ENCODE data around the gene GARIN5A. TPM values are rescaled to one million over a fixed set of nuclear protein-coding genes. Genes with fewer than 3 reads are reported as not detected.

The GARIN5A gene
- total and polyA plus RNA-seq, 2 experiments from 2014 or later, result 13.3 to 25.0 TPM

- TF ChIP-seq ZNF462 (CRISPR knock-in tag; IDR thresholded peaks at IDR 0.05) (no peak), EZH2phosphoT487 (IDR thresholded peaks at IDR 0.05; ENCODE audit: unreplicated experiment) (no peak), EZH2 (IDR thresholded peaks at IDR 0.05; ENCODE audit: low read depth, unreplicated experiment) (no peak)
- TF ChIP-seq, protein P1, sequence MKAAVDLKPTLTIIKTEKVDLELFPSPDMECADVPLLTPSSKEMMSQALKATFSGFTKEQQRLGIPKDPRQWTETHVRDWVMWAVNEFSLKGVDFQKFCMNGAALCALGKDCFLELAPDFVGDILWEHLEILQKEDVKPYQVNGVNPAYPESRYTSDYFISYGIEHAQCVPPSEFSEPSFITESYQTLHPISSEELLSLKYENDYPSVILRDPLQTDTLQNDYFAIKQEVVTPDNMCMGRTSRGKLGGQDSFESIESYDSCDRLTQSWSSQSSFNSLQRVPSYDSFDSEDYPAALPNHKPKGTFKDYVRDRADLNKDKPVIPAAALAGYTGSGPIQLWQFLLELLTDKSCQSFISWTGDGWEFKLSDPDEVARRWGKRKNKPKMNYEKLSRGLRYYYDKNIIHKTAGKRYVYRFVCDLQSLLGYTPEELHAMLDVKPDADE (IDR thresholded peaks at IDR 0.05), result no peak
Observed at GRCh38 chr19:50419022-50419579, 57.5 kb downstream of the GARIN5A start (continued).

DNA sequence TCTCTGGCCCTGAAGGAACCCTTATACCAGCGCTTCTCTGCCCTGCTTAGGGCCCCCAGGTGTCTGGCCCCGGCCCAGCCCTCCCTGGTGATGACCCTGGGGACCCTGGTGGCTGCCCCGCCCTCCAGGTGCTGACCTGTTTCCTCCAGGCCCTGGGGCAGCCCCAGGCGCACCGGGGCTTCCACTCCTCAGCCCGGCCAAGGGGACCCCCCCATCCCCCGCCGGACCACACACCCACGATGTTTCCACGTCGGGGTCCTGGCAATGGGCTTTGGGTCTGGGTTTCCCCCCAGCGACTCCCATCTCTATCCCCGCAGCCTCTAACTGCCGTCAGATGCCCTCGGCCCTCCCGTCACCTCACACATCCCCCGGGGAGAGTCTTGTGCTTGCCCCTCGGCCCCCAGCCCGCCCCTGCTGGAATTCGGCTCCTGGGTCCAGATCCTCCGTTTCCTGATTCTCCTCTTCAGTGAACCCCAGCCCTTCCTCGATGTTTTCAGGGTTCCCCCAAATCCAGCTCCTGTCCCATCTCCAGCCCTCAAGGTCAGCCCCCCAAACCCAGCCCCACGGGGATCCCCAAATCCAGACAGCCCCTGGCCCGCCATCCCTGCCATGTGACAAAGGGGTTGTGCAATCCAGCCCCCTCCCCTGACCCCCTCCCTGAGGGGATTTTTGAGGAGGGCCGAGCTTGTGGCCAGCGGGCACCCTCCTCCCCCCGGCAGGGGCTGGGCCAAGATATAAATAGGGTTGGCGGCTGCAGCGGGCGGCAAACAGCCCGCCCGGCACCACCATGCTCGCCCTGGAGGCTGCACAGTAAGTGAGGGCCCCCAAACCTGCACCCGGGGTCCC is 58.2 kb downstream of the GARIN5A start, which contains the start of gene SPIB:
Gene SPIB, plus strand, starts transcription at position 763 of the 846 bp plus-strand sequence. Its CDS starts 25 bp downstream, at position 788.
- peaks cover 9% of the 10 kb centered on the region for H3K27me3 Mint-ChIP-seq (ENCODE audit: insufficient read depth, low read depth, poor library complexity)
- DNase-seq (ENCODE audit: low spot score) (peak; percentile 40), ATAC-seq (peak; percentile 6; the same call in 2 of the 3 replicates)
- H3K27ac Mint-ChIP-seq, result no peak within 1 kb of the TSS
- peaks cover 6% of the 10 kb centered on the region; the same call in 1 of the 2 replicates for H3K79me2 ChIP-seq (replicated peaks; ENCODE audit: insufficient read depth)
- H3K4me1 ChIP-seq (ENCODE audit: insufficient read depth), result peaks cover 14% of the 10 kb centered on the region; the same call in 1 of the 2 replicates
- H3K4me3 ChIP-seq, result peak within 1 kb of the TSS; percentile 78
- peaks cover 25% of the 10 kb centered on the region for H3K4me1 Mint-ChIP-seq
- no peaks in the 10 kb centered on the region; the same call in 1 of the 2 replicates for H4K20me1 ChIP-seq (replicated peaks; ENCODE audit: insufficient read depth)
- peak within 1 kb of the TSS; percentile 87; the same call in 1 of the 2 replicates for H2AFZ ChIP-seq
- peak within 1 kb of the TSS; percentile 82 for H3K4me3 Mint-ChIP-seq
- H3K36me3 Mint-ChIP-seq (ENCODE audit: low read depth), result peaks cover 30% of the 10 kb centered on the region
- H3F3A ChIP-seq (replicated peaks; ENCODE audit: low read depth), result peaks cover 14% of the 10 kb centered on the region; the same call in 1 of the 2 replicates
- no peaks in the 10 kb centered on the region for H3K36me3 ChIP-seq (ENCODE audit: insufficient read depth)
- H3K9me2 ChIP-seq (ENCODE audit: insufficient read depth), result no peaks in the 10 kb centered on the region
- no peak within 1 kb of the TSS for H3K27ac ChIP-seq (ENCODE audit: low read depth)
- H3K9me3 Mint-ChIP-seq, result peaks cover 3% of the 10 kb centered on the region; the same call in 2 of the 3 replicates
- no peaks in the 10 kb centered on the region for H3K27me3 ChIP-seq (ENCODE audit: insufficient read depth)
- H3K4me2 ChIP-seq, result peak within 1 kb of the TSS; percentile 98
- TF ChIP-seq JUNB (IDR thresholded peaks at IDR 0.05; ENCODE audit: unreplicated experiment) (no peak), POLR2AphosphoS5 (IDR thresholded peaks at IDR 0.05; ENCODE audit: low read depth) (no peak), ZNF331 (CRISPR knock-in tag; IDR thresholded peaks at IDR 0.05; ENCODE audit: low read depth) (no peak), EZH2 (IDR thresholded peaks at IDR 0.05; ENCODE audit: low read depth, unreplicated experiment) (no peak)
- TF ChIP-seq, protein P2, sequence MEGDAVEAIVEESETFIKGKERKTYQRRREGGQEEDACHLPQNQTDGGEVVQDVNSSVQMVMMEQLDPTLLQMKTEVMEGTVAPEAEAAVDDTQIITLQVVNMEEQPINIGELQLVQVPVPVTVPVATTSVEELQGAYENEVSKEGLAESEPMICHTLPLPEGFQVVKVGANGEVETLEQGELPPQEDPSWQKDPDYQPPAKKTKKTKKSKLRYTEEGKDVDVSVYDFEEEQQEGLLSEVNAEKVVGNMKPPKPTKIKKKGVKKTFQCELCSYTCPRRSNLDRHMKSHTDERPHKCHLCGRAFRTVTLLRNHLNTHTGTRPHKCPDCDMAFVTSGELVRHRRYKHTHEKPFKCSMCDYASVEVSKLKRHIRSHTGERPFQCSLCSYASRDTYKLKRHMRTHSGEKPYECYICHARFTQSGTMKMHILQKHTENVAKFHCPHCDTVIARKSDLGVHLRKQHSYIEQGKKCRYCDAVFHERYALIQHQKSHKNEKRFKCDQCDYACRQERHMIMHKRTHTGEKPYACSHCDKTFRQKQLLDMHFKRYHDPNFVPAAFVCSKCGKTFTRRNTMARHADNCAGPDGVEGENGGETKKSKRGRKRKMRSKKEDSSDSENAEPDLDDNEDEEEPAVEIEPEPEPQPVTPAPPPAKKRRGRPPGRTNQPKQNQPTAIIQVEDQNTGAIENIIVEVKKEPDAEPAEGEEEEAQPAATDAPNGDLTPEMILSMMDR (conservative IDR thresholded peaks at IDR 0.05; ENCODE audit: low read depth in 2 of 2), result no peak
